HT-29 (cell line): Measurements from ENCODE around the gene FITM1. TPM values are rescaled to one million over a fixed set of nuclear protein-coding genes. Genes with fewer than 3 reads are reported as not detected.

ENCODE experiments used
- DNase-seq: peaks from one replicate; pipeline ENCODE4 v3.0.0-alpha.2; 2015; ENCODE audit warnings: low spot score
- total RNA-seq: library from RNA; depleted of rRNA; stranded (reverse); fragments of >200 nt; shearing (Covaris generic); gene quantifications from 2 replicates; pipeline ENCODE4 v1.2.3, GENCODE V29; 2014; rRNA removed

Gene FITM1
- total RNA-seq = 0.13 and 0.74 TPM in 2 replicates

GRCh38 chr14:24130380-24130716 lies at the start of gene FITM1:
TSS of gene FITM1 (plus strand) at chr14:24130659. CDS start at chr14:24131564, 905 bp downstream.
- no peak for DNase-seq

- DNase-seq = peak; percentile 24
Measured at GRCh38 chr14:24080888-24081738, 49.3 kb upstream of the FITM1 start.

GRCh38 chr14:24081739-24082211 lies 48.7 kb upstream of the FITM1 start:
- no peak for DNase-seq

GRCh38 chr14:24082411-24083080 lies 47.9 kb upstream of the FITM1 start:
- DNase-seq = no peak

- DNase-seq = no peak
Measured at GRCh38 chr14:24083462-24083861, 47.0 kb upstream of the FITM1 start.

GRCh38 chr14:24084440-24084839 lies 46.0 kb upstream of the FITM1 start:
- DNase-seq = no peak

- DNase-seq = no peak
Measured at GRCh38 chr14:24085215-24085614, 45.2 kb upstream of the FITM1 start.

GRCh38 chr14:24086193-24086955 lies 44.1 kb upstream of the FITM1 start:
- no peak for DNase-seq

GRCh38 chr14:24087004-24087403 lies 43.5 kb upstream of the FITM1 start:
- no peak for DNase-seq

- no peak for DNase-seq
Measured at GRCh38 chr14:24088095-24088494, 42.4 kb upstream of the FITM1 start.

GRCh38 chr14:24089890-24090289 lies 40.6 kb upstream of the FITM1 start:
- DNase-seq = no peak

- DNase-seq = no peak
Measured at GRCh38 chr14:24092110-24092504, 38.4 kb upstream of the FITM1 start.

GRCh38 chr14:24092505-24093206 lies 37.8 kb upstream of the FITM1 start:
- DNase-seq = no peak

GRCh38 chr14:24093207-24093900 lies 37.1 kb upstream of the FITM1 start:
- no peak for DNase-seq

GRCh38 chr14:24093901-24094840 lies 36.3 kb upstream of the FITM1 start, which contains the start of gene PCK2:
TSS of gene PCK2 (plus strand) at chr14:24094311. CDS start at chr14:24094406, 95 bp downstream.
- peak; percentile 77 for DNase-seq

GRCh38 chr14:24094841-24095270 lies 35.6 kb upstream of the FITM1 start:
- no peak for DNase-seq

- peak; percentile 31 for DNase-seq
Measured at GRCh38 chr14:24095271-24096068, 35.0 kb upstream of the FITM1 start.

- DNase-seq = no peak
Measured at GRCh38 chr14:24096545-24097181, 33.8 kb upstream of the FITM1 start.
